Measurements from ENCODE around the gene CRIP1.

CRIP1 gene

GRCh38 chr14:105450864-105451720, 35.6 kb upstream of the CRIP1 start:
- ATAC-seq (no peak), DNase-seq (no peak)

- no peak for ATAC-seq
- no peak for DNase-seq
Measured at GRCh38 chr14:105452963-105453362, 33.7 kb upstream of the CRIP1 start.

- no peak for DNase-seq
- no peak for ATAC-seq
Measured at GRCh38 chr14:105453847-105454246, 32.8 kb upstream of the CRIP1 start.

GRCh38 chr14:105455086-105455640, 31.5 kb upstream of the CRIP1 start:
- DNase-seq: no peak
- no peak for ATAC-seq

GRCh38 chr14:105455766-105456660, 30.7 kb upstream of the CRIP1 start:
- ATAC-seq (no peak), DNase-seq (no peak)

- ATAC-seq: no peak
- DNase-seq: no peak
Measured at GRCh38 chr14:105456736-105457617, 29.7 kb upstream of the CRIP1 start.

GRCh38 chr14:105458010-105458409, 28.7 kb upstream of the CRIP1 start:
- DNase-seq: no peak

GRCh38 chr14:105458571-105458970, 28.1 kb upstream of the CRIP1 start:
- no peak for DNase-seq

More at GRCh38 chr14:105458010-105458409, 28.7 kb upstream of the CRIP1 start:
- ATAC-seq: no peak

GRCh38 chr14:105460116-105460515, 26.6 kb upstream of the CRIP1 start:
- ATAC-seq (no peak), DNase-seq (no peak)

More at GRCh38 chr14:105458571-105458970, 28.1 kb upstream of the CRIP1 start:
- no peak for ATAC-seq

- no peak for ATAC-seq
Measured at GRCh38 chr14:105460616-105461015, 26.1 kb upstream of the CRIP1 start.

GRCh38 chr14:105461903-105462302, 24.8 kb upstream of the CRIP1 start:
- no peak for ATAC-seq

More at GRCh38 chr14:105460616-105461015, 26.1 kb upstream of the CRIP1 start:
- no peak for DNase-seq

GRCh38 chr14:105464501-105464900, 22.2 kb upstream of the CRIP1 start:
- DNase-seq: no peak
- no peak for ATAC-seq

More at GRCh38 chr14:105461903-105462302, 24.8 kb upstream of the CRIP1 start:
- DNase-seq: no peak

GRCh38 chr14:105465209-105466031, 21.3 kb upstream of the CRIP1 start:
- DNase-seq (no peak), ATAC-seq (no peak)

GRCh38 chr14:105466531-105467248, 20.0 kb upstream of the CRIP1 start:
- ATAC-seq (no peak), DNase-seq (no peak)

GRCh38 chr14:105467249-105467941, 19.3 kb upstream of the CRIP1 start:
- ATAC-seq: no peak
- no peak for DNase-seq

GRCh38 chr14:105467942-105468471, 18.7 kb upstream of the CRIP1 start:
- ATAC-seq (no peak), DNase-seq (no peak)

- no peak for ATAC-seq
- DNase-seq: no peak
Measured at GRCh38 chr14:105468621-105469241, 18.0 kb upstream of the CRIP1 start.

All from stimulated activated naive CD8-positive, alpha-beta T cell treated with anti-CD3 and anti-CD28 coated beads, Interleukin-15, Interleukin-2, amounts not matched to agents 100 U/mL and 50 U/mL, for 24 hours (primary cell).